GM20431 (cell line): ENCODE data around the gene EMID1.
"Not testable (repeated sequence)": the region's sequence is repeated elsewhere in the genome, so short reads cannot be mapped to it uniquely, and the experiment has no call there.

Experiments used
- in situ Hi-C: fragments of 300-500 bp; cut with MseI, MboI; formaldehyde crosslinking; loops from one replicate; pipeline ENCODE4 v1.15.0; 2020; ENCODE audit warnings: low sequenced_read_pairs; ENCODE audit not compliant: unreplicated experiment

EMID1 gene

GRCh38 chr22:29208879-29209623 is 3.4 kb downstream of the EMID1 start:
- in situ Hi-C loops = no loop called here

- in situ Hi-C loops = no loop called here
Observed at GRCh38 chr22:29209624-29209929, 3.9 kb downstream of the EMID1 start.

GRCh38 chr22:29211066-29211465 is 5.4 kb downstream of the EMID1 start:
- in situ Hi-C loops = no loop called here

GRCh38 chr22:29211466-29211865 is 5.8 kb downstream of the EMID1 start:
- in situ Hi-C loops = no loop called here

GRCh38 chr22:29212743-29213142 is 7.0 kb downstream of the EMID1 start:
- in situ Hi-C loops = no loop called here

- in situ Hi-C loops = no loop called here
Observed at GRCh38 chr22:29213493-29213892, 7.8 kb downstream of the EMID1 start.

GRCh38 chr22:29214232-29214631 is 8.5 kb downstream of the EMID1 start:
- in situ Hi-C loops = no loop called here

- in situ Hi-C loops = no loop called here
Observed at GRCh38 chr22:29215012-29215860, 9.5 kb downstream of the EMID1 start.

- in situ Hi-C loops = no loop called here
Observed at GRCh38 chr22:29216011-29216872, 10.5 kb downstream of the EMID1 start.

GRCh38 chr22:29216873-29217666 is 11.4 kb downstream of the EMID1 start:
- in situ Hi-C loops = no loop called here

- in situ Hi-C loops = no loop called here
Observed at GRCh38 chr22:29217827-29218757, 12.4 kb downstream of the EMID1 start.

- in situ Hi-C loops = no loop called here
Observed at GRCh38 chr22:29218758-29219408, 13.2 kb downstream of the EMID1 start.

GRCh38 chr22:29219409-29219782 is 13.7 kb downstream of the EMID1 start:
- in situ Hi-C loops = not testable (repeated sequence)

- in situ Hi-C loops = no loop called here
Observed at GRCh38 chr22:29219881-29220670, 14.4 kb downstream of the EMID1 start.

GRCh38 chr22:29224121-29224858 is 18.6 kb downstream of the EMID1 start:
- in situ Hi-C loops = no loop called here

- in situ Hi-C loops = loop anchor here (25.0 kb wide), 1 partner anchor 613 kb away; no protein-coding TSS in a partner anchor
Observed at GRCh38 chr22:29224859-29225410, 19.2 kb downstream of the EMID1 start.
